ENCODE measurements around the gene NIPSNAP3A. TPM values are rescaled to one million over a fixed set of nuclear protein-coding genes. Genes with fewer than 3 reads are reported as not detected.

Gene NIPSNAP3A
- total and polyA plus RNA-seq, 2 of the 8 experiments (the other 6 are each of a cell fraction or from before 2014, with no cell fraction given): 9.3 to 9.4 TPM

DNA sequence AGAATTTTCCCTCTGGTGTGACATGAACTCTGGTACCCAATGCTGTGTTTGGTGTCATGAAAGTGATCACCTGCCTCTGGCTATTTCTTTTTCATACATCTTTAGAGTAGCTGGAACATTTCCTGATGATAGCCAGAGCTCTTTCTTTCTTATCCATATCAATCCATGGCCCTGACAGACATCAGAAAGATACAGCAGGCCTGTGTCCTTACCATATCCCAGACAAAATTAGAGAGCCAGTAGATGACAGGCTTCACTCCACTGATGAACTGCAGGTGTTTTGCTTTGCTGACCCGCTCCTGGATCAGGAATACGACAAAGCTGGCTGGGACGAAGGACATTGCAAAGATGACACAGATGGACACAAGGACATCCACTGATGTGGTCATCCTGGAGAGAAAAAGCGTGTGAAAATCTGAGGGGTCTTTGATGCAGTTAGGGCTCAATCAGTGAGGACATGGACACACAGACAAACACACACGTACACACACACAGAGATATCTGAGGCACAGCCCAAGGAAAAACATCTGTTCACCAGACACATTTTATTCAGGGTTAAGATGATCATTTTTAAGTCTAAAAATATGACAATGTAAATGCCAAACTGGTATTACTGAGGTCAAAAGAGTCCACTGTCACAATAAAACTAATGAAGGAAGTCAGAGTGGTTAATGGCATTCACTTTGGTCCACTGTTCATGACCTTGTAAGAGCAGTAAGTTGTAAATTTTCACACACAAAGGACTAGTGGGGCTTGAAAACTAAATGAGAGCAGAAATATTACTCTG is 50.9 kb downstream of the NIPSNAP3A start:
- Histone ChIP-seq H3K14ac (ENCODE audit: insufficient read length) (no peak overlapping the region), H4K8ac (ENCODE audit: extremely low read depth, insufficient read depth, low read length) (no peak overlapping the region), H4K5ac (ENCODE audit: insufficient read length, low read depth, low read length) (no peak overlapping the region), H3K79me2 (ENCODE audit: control insufficient read depth in 1 of 2, insufficient read depth in 2 of 2, low read length in 2 of 2) (no peaks in the 10 kb centered on the region), H2AK5ac (ENCODE audit: low read depth, low read length) (no peak overlapping the region), H2BK20ac (ENCODE audit: low read length) (no peak overlapping the region), H3K4me1 (replicated peaks in 1 of 4; ENCODE audit: control insufficient read depth in 3 of 4, insufficient read depth in 4 of 4, low read length in 3 of 4) (no peaks in the 10 kb centered on the region), H3K79me1 (ENCODE audit: low read depth, low read length) (no peaks in the 10 kb centered on the region), H3K56ac (replicated peaks; ENCODE audit: insufficient read length, low read depth, low read length) (no peak overlapping the region), H2BK12ac (ENCODE audit: low read depth, low read length) (no peak overlapping the region), H3K27ac (ENCODE audit: low read depth, low read length) (no peak overlapping the region), H3K36me3 (ENCODE audit: control insufficient read depth in 2 of 4, insufficient read depth in 4 of 4, low read length in 3 of 4) (peaks cover 7 to 42% (median 36%) of the 10 kb centered on the region in 4 experiments; a peak in 7 of 8 replicates), H3K4me3 (ENCODE audit: extremely low read depth in 1 of 4, insufficient read depth in 2 of 4, low read depth in 3 of 4, low read length in 4 of 4) (no peak overlapping the region), H2BK120ac (replicated peaks; ENCODE audit: low read depth, low read length) (no peak overlapping the region), H3K4ac (replicated peaks; ENCODE audit: insufficient read length, low read depth, low read length) (no peak overlapping the region), H3K9ac (replicated peaks in 1 of 4; ENCODE audit: extremely low read depth in 1 of 4, low read depth in 3 of 4, low read length in 3 of 4) (no peak overlapping the region), H3K27me3 (replicated peaks in 1 of 4; ENCODE audit: control insufficient read depth in 3 of 4, extremely low read depth in 1 of 4, insufficient read depth in 3 of 4, low read length in 3 of 4) (no peaks in the 10 kb centered on the region), H3K9me3 (ENCODE audit: insufficient read depth in 2 of 2, low read depth in 1 of 2, low read length in 1 of 2) (no peaks in the 10 kb centered on the region), H2BK5ac (ENCODE audit: low read depth, low read length) (no peak overlapping the region), H3K23ac (ENCODE audit: insufficient read length) (no peak overlapping the region), H3K18ac (ENCODE audit: extremely low read depth, low read length) (no peak overlapping the region), H4K91ac (replicated peaks; ENCODE audit: insufficient read length, low read length) (no peak overlapping the region), H3K4me2 (ENCODE audit: insufficient read depth in 1 of 2, low read depth in 2 of 2, low read length in 2 of 2) (no peak overlapping the region), H3K23me2 (ENCODE audit: low read depth, low read length) (no peaks in the 10 kb centered on the region), H4K20me1 (replicated peaks in 1 of 2; ENCODE audit: control insufficient read depth in 1 of 2, insufficient read depth in 2 of 2, low read length in 2 of 2) (peaks cover 0 to 3% of the 10 kb centered on the region in 2 experiments), H2BK15ac (ENCODE audit: low read length) (no peak overlapping the region), H2AFZ (ENCODE audit: low read length) (no peak overlapping the region)
- CTCF ChIA-PET (ENCODE audit: partially characterized antibody): interaction anchor here (1.8 kb wide), 1 partner anchor 10 kb away, joined by 4 read pairs; no protein-coding TSS in a partner anchor
- FAIRE-seq (no peak), DNase-seq (ENCODE audit: low read depth in 1 of 2, low spot score in 2 of 2) (peak in 1 of 2 experiments; percentile 7)
- POLR2A ChIA-PET (ENCODE audit: partially characterized antibody): no interaction called here
- TF ChIP-seq HDAC6 (IDR thresholded peaks at IDR 0.05; ENCODE audit: low read depth, low read length): no peak
- WGBS, 2 experiments (ENCODE audit: extremely low coverage in 1 of 2, insufficient coverage in 1 of 2, insufficient read length in 1 of 2, insufficient replicate concordance in 2 of 2, low coverage in 1 of 2, low lambda C conversion rate in 2 of 2, missing lambda C conversion rate in 1 of 2): 90% methylated on average over 5 of the region's 5 CpGs; no CpG with 5 or more reads in 1 of the 2 experiments
